NB4 (cell line): Measurements from ENCODE around the gene HSD3B7.

ENCODE experiments used
- CTCF ChIP-seq: IDR thresholded peaks from one replicate; pipeline ENCODE4 v1.5.1; 2012; ENCODE audit warnings: low read depth, low read length
- MAX ChIP-seq: IDR thresholded peaks from 2 replicates; pipeline ENCODE4 v1.6.1; 2011; ENCODE audit warnings: low read depth, low read length
- POLR2A ChIP-seq: IDR thresholded peaks from 2 replicates; pipeline ENCODE4 v1.6.1; 2011; ENCODE audit warnings: mild to moderate bottlenecking; ENCODE audit not compliant: insufficient read length; ENCODE audit errors: extremely low read depth

GRCh38 chr16:31020536-31020935 lies 35.5 kb downstream of the HSD3B7 start:
- no peak for TF ChIP-seq CTCF
- no peak for TF ChIP-seq POLR2A
- no peak for TF ChIP-seq MAX
